ENCODE measurements around the gene SNX14. TPM values are rescaled to one million over a fixed set of nuclear protein-coding genes. Genes with fewer than 3 reads are reported as not detected.

SNX14 gene
- total and polyA plus RNA-seq, 4 donors, result 45.9 to 171 (median 91.3) TPM

DNA sequence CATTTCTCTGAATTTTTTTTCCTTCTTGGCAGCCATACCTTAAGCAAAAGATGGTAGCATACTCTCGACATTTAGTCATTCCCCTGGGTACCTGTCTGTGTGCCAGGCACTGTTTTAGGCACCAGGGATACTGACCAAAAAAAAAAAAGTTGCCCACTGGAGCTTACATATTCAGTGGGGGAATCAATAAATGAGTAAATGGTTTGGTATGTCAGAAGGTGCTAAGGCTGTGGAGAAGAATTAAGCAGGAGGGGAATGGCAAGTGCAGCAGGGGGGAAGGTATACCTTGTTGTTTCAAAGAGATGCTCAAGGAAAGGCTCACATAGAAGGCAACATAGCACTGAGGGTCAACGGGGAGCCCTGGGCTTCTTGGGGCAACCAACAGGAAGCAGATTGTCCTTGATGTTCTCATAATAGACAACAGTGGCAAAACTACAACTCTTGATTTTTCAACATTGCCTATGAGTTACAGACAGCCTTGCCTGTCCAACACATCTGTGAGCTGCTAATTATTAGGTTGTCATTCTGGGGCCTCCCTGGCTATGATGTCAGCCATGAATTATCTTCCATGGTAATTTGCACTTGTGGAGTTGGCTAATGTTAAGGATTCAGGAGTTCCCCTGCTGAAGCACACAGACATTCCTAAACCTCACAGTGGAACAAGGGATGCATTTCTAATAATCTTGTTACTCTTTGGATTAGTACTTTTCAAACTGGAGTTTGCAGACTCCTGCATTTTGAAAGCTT, 124.2 kb downstream of the SNX14 start:
- peaks cover 0 to 2% (median under 1%) of the 10 kb centered on the region in 4 donors for H3K36me3 ChIP-seq (ENCODE audit: control insufficient read depth in 4 of 4, insufficient read depth in 4 of 4, low read length in 4 of 4)
- ATAC-seq (ENCODE audit: insufficient read depth, low FRiP score), result no peak

DNA sequence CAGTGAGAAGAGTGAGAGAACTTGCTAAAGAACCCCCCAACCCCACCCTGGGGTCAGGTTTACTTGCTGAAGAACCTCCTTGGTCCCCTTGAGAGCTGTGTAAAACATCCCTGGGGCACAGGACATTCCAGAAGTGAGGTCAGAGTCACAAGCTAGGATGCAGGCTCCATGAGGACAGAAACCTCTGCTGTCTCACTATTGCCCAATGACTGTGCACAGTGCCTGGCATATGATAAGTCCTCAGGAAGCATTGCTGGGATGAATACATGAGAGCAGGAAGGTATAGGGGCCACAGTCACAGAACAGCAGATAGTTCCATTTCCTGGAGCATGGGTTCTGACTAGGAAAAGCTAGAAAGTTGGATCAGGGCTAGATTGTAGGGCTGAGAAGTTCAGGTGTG, 125.3 kb downstream of the SNX14 start:
- DNase-seq (no peak), ATAC-seq (ENCODE audit: insufficient read depth, low FRiP score) (no peak)
- Histone ChIP-seq H3K27ac (ENCODE audit: low read depth in 1 of 2, low read length in 1 of 2) (no peak overlapping the region), H3K27me3 (ENCODE audit: control insufficient read depth in 3 of 3, insufficient read depth in 3 of 3, low read length in 2 of 3) (no peaks in the 10 kb centered on the region), H3K9me3 (ENCODE audit: control insufficient read depth in 4 of 4, insufficient read depth in 3 of 4, low read length in 3 of 4) (no peaks in the 10 kb centered on the region), H3K4me1 (ENCODE audit: control insufficient read depth in 5 of 5, insufficient read depth in 5 of 5, low read length in 5 of 5) (peaks cover 0 to 8% (median 0%) of the 10 kb centered on the region in 5 donors), H3K4me3 (no peak overlapping the region), H3K9ac (ENCODE audit: insufficient read depth in 1 of 2, low read length in 2 of 2) (no peak overlapping the region), H3K36me3 (ENCODE audit: control insufficient read depth in 4 of 4, insufficient read depth in 4 of 4, low read length in 4 of 4) (peaks cover 0 to 2% (median under 1%) of the 10 kb centered on the region in 4 donors)
- TF ChIP-seq, protein P1, sequence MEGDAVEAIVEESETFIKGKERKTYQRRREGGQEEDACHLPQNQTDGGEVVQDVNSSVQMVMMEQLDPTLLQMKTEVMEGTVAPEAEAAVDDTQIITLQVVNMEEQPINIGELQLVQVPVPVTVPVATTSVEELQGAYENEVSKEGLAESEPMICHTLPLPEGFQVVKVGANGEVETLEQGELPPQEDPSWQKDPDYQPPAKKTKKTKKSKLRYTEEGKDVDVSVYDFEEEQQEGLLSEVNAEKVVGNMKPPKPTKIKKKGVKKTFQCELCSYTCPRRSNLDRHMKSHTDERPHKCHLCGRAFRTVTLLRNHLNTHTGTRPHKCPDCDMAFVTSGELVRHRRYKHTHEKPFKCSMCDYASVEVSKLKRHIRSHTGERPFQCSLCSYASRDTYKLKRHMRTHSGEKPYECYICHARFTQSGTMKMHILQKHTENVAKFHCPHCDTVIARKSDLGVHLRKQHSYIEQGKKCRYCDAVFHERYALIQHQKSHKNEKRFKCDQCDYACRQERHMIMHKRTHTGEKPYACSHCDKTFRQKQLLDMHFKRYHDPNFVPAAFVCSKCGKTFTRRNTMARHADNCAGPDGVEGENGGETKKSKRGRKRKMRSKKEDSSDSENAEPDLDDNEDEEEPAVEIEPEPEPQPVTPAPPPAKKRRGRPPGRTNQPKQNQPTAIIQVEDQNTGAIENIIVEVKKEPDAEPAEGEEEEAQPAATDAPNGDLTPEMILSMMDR (IDR thresholded peaks at IDR 0.05; ENCODE audit: control extremely low read depth, extremely low read depth), result no peak

More for the DNA sequence above, 124.2 kb downstream of the SNX14 start:
- Histone ChIP-seq H3K27me3 (ENCODE audit: control insufficient read depth in 3 of 3, insufficient read depth in 3 of 3, low read length in 2 of 3) (no peaks in the 10 kb centered on the region), H3K27ac (ENCODE audit: low read depth in 1 of 2, low read length in 1 of 2) (no peak overlapping the region), H3K4me1 (ENCODE audit: control insufficient read depth in 5 of 5, insufficient read depth in 5 of 5, low read length in 5 of 5) (peaks cover 0 to 8% (median 0%) of the 10 kb centered on the region in 5 donors), H3K9me3 (ENCODE audit: control insufficient read depth in 4 of 4, insufficient read depth in 3 of 4, low read length in 3 of 4) (no peaks in the 10 kb centered on the region), H3K4me3 (no peak overlapping the region), H3K9ac (ENCODE audit: insufficient read depth in 1 of 2, low read length in 2 of 2) (no peak overlapping the region)
- TF ChIP-seq, protein P1 (IDR thresholded peaks at IDR 0.05; ENCODE audit: control extremely low read depth, extremely low read depth), result no peak
- 77 to 78% methylated on average over 2 of the region's 2 CpGs for WGBS, 2 donors
- no peak for DNase-seq

DNA sequence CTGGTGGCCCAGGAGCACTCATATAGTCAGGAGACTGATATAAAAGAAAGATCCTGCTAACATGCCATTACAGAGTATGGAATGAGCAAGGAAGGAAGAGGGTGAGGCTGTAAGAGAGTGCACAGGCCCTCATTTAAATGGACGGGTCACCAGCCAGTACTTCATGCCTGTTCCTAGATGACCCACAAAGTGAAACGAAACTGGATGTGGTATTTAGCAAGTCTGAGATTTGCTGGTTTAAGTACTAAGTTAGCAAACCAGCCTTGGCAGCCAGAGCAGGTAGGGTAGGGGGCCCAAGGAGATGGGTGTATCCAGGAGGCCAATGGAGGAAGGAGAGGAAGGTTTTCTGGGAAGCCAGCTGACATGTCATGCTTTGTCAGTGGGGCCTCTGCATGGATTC, 127.9 kb downstream of the SNX14 start:
- Histone ChIP-seq H3K27me3 (ENCODE audit: control insufficient read depth in 3 of 3, insufficient read depth in 3 of 3, low read length in 2 of 3) (no peaks in the 10 kb centered on the region), H3K27ac (ENCODE audit: low read depth in 1 of 2, low read length in 1 of 2) (no peak overlapping the region), H3K4me1 (ENCODE audit: control insufficient read depth in 5 of 5, insufficient read depth in 5 of 5, low read length in 5 of 5) (peaks cover 0 to 17% (median 2%) of the 10 kb centered on the region in 5 donors), H3K4me3 (no peak overlapping the region), H3K9ac (ENCODE audit: insufficient read depth in 1 of 2, low read length in 2 of 2) (no peak overlapping the region), H3K36me3 (ENCODE audit: control insufficient read depth in 4 of 4, insufficient read depth in 4 of 4, low read length in 4 of 4) (peaks cover 0 to 2% (median under 1%) of the 10 kb centered on the region in 4 donors), H3K9me3 (ENCODE audit: control insufficient read depth in 4 of 4, insufficient read depth in 3 of 4, low read length in 3 of 4) (peaks cover 0 to 2% (median 0%) of the 10 kb centered on the region in 4 donors)
- TF ChIP-seq, protein P1 (IDR thresholded peaks at IDR 0.05; ENCODE audit: control extremely low read depth, extremely low read depth), result no peak
- ATAC-seq (ENCODE audit: insufficient read depth, low FRiP score) (no peak), DNase-seq (no peak)
- WGBS, 2 donors, result 39 to 50% methylated on average over 2 of the region's 2 CpGs

Data from lung (tissue), 12 donors.